Kidney (tissue), 14 donors: Measurements from ENCODE around the gene BMERB1. TPM values are rescaled to one million over a fixed set of nuclear protein-coding genes. Genes with fewer than 3 reads are reported as not detected.

Source experiments
- DNase-seq, 5 donors: peaks; one replicate each; pipeline ENCODE4 v3.0.0-alpha.2; 2013 to 2020
- FAIRE-seq: peaks from 2 replicates; lab custom pipeline; 2012; peaks lifted over from hg19 to GRCh38; lab: Jason Lieb, UNC
- H3K27ac ChIP-seq, 2 donors: one replicate each; pipeline ENCODE4 v1.7.0; 2013; ENCODE audit warnings: low read depth in 2 of 2, low read length in 2 of 2, inconsistent platforms in 1 of 2
- H3K27me3 ChIP-seq: one replicate; pipeline ENCODE4 v1.7.1; 2013; ENCODE audit warnings: low read length, inconsistent platforms; ENCODE audit not compliant: control insufficient read depth, insufficient read depth
- H3K36me3 ChIP-seq, 3 donors: one replicate each; pipeline versions ENCODE4 v1.7.0 to v1.7.1; 2013; ENCODE audit warnings: low read length in 3 of 3, control low read depth in 1 of 3, inconsistent platforms in 1 of 3; ENCODE audit not compliant: insufficient read depth in 3 of 3, control insufficient read depth in 2 of 3
- H3K4me1 ChIP-seq, 3 donors: one replicate each; pipeline versions ENCODE4 v1.7.0 to v1.7.1; 2013; ENCODE audit warnings: low read length in 3 of 3, inconsistent platforms in 1 of 3, low read depth in 1 of 3; ENCODE audit not compliant: control insufficient read depth in 2 of 3, insufficient read depth in 2 of 3
- H3K4me3 ChIP-seq, 3 donors: one replicate each; pipeline versions ENCODE4 v1.7.0 to v1.8.1; 2013; ENCODE audit warnings: low read length in 3 of 3, control low read depth in 1 of 3, inconsistent platforms in 1 of 3
- H3K9ac ChIP-seq, 3 donors: one replicate each; pipeline versions ENCODE4 v1.7.0 to v1.7.1; 2013; ENCODE audit warnings: low read length in 3 of 3, control low read depth in 1 of 3, inconsistent platforms in 1 of 3
- H3K9me3 ChIP-seq, 3 donors: one replicate each; pipeline versions ENCODE4 v1.7.0 to v1.7.1; 2013; ENCODE audit warnings: low read length in 3 of 3, control low read depth in 1 of 3, inconsistent platforms in 1 of 3; ENCODE audit not compliant: control insufficient read depth in 2 of 3, insufficient read depth in 1 of 3
- CTCF ChIP-seq: IDR thresholded peaks from 3 replicates; pipeline ENCODE4 v1.5.1; 2012; ENCODE audit warnings: mild to moderate bottlenecking, moderate library complexity, borderline replicate concordance; ENCODE audit not compliant: insufficient read depth; ENCODE audit errors: extremely low read depth
- intact Hi-C: fragments of 100-400 bp; cut with DNase I; formaldehyde crosslinking; loops from one replicate; pipeline ENCODE4 v1.11.1; 2022
- polyA plus RNA-seq: library from polyadenylated mRNA; stranded (reverse); fragments of 350-450 nt; fragmentation: Illumina TruSeq; extraction: RNeasy Lipid Tissue Mini Kit (QIAGEN cat#74804); gene quantifications from one replicate; pipeline ENCODE4 v1.2.3, GENCODE V29; 2014; ENCODE audit warnings: low read depth, low replicate concordance; ENCODE audit not compliant: insufficient read depth
- total RNA-seq: library from RNA; stranded (reverse); fragmentation: NEBNext Ultra II Directional; extraction: Animal tissue kit (Norgen Biotek cat#: 25700); gene quantifications from one replicate; pipeline ENCODE4 v1.2.1, GENCODE V29; 2021
- donor health status: control.
- donor health status: control.
- donor health status: control.
- donor health status: control.
- donor health status: control.
- donor health status: DM: yes; HTN: yes; CAD: no.
- donor health status: Normal renal cell carcinoma (clear cell type).

Gene BMERB1
- total and polyA plus RNA-seq, 2 donors from 2014 or later: 33.4 to 48.8 TPM

- DNase-seq: no peak
- Histone ChIP-seq H3K4me3 (no peak overlapping the region), H3K9ac (no peak overlapping the region), H3K9me3 (no peaks in the 10 kb centered on the region), H3K4me1 (no peaks in the 10 kb centered on the region), H3K36me3 (no peaks in the 10 kb centered on the region), H3K27me3 (no peaks in the 10 kb centered on the region), H3K27ac (no peak overlapping the region)
- intact Hi-C loops: no loop called here
- FAIRE-seq: no peak
- TF ChIP-seq CTCF: no peak
Measured at GRCh38 chr16:15556130-15556529, 121.7 kb downstream of the BMERB1 start.

- no peak for TF ChIP-seq CTCF
- Histone ChIP-seq H3K27ac (no peak overlapping the region), H3K4me1 (no peaks in the 10 kb centered on the region), H3K27me3 (no peaks in the 10 kb centered on the region), H3K9ac (no peak overlapping the region), H3K36me3 (no peaks in the 10 kb centered on the region), H3K4me3 (no peak overlapping the region), H3K9me3 (no peaks in the 10 kb centered on the region)
- FAIRE-seq: no peak
- no peak for DNase-seq
- intact Hi-C loops: no loop called here
Measured at GRCh38 chr16:15557258-15557657, 122.9 kb downstream of the BMERB1 start.

- Histone ChIP-seq H3K27me3 (no peaks in the 10 kb centered on the region), H3K9me3 (no peaks in the 10 kb centered on the region), H3K27ac (no peak overlapping the region), H3K4me1 (no peaks in the 10 kb centered on the region), H3K4me3 (no peak overlapping the region), H3K9ac (no peak overlapping the region), H3K36me3 (peaks cover 0 to 4% (median 0%) of the 10 kb centered on the region in 3 donors)
- FAIRE-seq (no peak), DNase-seq (no peak)
- intact Hi-C loops: no loop called here
- TF ChIP-seq CTCF: no peak
Measured at GRCh38 chr16:15559176-15559575, 124.8 kb downstream of the BMERB1 start.

- Histone ChIP-seq H3K9ac (no peak overlapping the region), H3K27me3 (no peaks in the 10 kb centered on the region), H3K27ac (no peak overlapping the region), H3K9me3 (no peaks in the 10 kb centered on the region), H3K4me3 (no peak overlapping the region), H3K36me3 (peaks cover 0 to 4% (median 0%) of the 10 kb centered on the region in 3 donors), H3K4me1 (no peaks in the 10 kb centered on the region)
- DNase-seq (no peak), FAIRE-seq (no peak)
- no peak for TF ChIP-seq CTCF
- intact Hi-C loops: no loop called here
Measured at GRCh38 chr16:15564604-15565339, 130.4 kb downstream of the BMERB1 start.
